HG02623 (cell line): ENCODE results near the gene FXR2.
"Not testable (repeated sequence)": the region's sequence is repeated elsewhere in the genome, so short reads cannot be mapped to it uniquely, and the experiment has no call there.

Experiments used
- ATAC-seq: cut with Tn5 transposase; IDR thresholded peaks from one replicate; pipeline ENCODE4 v1.9.1; 2021; ENCODE audit warnings: moderate library complexity; ENCODE audit not compliant: unreplicated experiment

FXR2 gene

GRCh38 chr17:7629939-7630571 is 15.4 kb upstream of the FXR2 start, which contains the start of gene SHBG:
Gene SHBG (plus strand): TSS chr17:7630135. CDS start chr17:7630173, 38 bp downstream.
- no peak for ATAC-seq

DNA sequence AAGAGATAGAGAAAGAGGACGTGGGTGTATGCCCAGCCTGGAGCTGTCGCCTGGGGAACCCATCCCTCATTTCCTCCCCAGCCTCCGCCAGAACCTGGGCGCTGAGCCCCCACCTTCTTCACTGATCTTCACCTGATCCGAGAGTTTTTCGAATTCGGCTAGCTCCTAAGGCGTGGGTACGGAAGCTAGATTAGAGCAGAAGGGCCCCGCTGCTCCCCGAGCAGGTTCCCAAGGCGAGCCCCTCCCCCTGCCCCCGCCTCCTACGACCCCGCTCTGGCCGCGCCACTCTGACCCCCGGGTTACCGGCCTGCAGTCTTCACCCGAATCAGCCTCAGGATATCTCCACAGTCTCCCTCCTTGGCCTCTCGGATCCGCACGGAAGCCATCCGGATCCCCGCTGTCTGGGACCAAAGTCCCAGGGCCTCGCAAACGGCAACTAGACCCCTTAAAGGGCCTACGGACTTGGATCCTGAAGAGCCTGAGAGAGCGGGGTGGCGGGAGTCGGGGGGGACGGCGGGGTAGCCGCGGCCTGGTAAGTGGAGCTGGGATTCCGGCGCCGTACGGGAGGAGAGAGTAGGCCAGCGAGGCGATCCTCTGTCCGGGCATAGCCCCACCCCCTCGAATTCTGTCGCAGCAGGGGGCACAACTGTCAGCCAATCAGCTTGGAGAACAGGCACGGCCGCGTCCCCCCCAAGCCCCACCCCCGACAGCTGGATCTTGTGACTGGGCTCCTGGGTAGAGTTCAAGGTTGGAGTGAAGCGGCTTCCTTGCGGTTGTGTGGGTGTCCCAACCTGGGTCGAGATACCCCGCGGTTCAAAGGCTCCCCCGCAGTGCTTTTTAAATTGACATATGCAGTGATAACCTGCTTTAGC is 12.8 kb upstream of the FXR2 start, which contains the start of gene SAT2:
TSS of gene SAT2 (minus strand) at position 572 of the 872 bp plus-strand sequence. CDS start at position 386, 186 bp downstream.
- peak; percentile 81 for ATAC-seq

GRCh38 chr17:7626956-7627249 is 12.2 kb upstream of the FXR2 start:
- ATAC-seq, result no peak

DNA sequence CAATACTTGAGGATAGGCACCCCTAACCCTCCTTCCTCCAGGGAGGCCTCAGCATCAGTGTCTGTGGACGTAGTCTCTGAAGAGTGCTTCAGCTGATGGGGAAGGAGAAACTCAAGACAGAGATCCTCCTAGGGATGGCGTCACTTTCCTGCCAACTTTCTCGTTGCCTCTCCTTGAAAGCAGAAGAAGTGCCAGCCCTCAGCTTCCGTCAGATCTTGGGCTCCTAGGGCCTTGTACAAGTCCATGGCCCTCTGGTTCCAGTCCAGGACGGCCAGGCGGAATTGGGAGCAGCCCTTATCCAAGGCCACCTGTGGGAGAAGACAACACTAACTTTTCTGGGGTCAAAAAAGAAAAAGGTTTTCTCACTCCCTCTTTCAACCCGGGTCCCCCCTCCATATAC is 11.6 kb upstream of the FXR2 start:
- no peak for ATAC-seq

- ATAC-seq, result not testable (repeated sequence)
Observed at GRCh38 chr17:7625749-7626148, 11.1 kb upstream of the FXR2 start.

DNA sequence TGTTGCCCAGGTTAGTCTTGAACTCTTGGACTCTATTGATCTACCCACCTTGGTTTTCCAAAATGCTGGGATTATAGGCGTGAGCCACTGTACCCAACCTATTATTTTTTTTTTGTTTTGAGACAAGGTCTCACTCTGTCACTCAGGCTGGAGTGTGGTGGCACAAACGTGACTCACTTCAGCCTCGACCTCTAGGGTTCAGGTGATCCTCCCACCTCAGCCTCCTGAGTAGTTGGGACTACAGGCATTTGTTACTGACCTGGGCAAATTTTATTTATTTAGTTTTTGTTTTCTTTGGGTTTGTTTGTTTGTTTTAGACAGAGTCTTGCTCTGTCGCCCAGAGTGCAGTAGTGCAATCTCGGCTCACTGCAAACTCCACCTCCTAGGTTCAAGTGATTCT is 9.0 kb upstream of the FXR2 start:
- no peak for ATAC-seq

GRCh38 chr17:7620835-7621234 is 6.1 kb upstream of the FXR2 start:
- ATAC-seq, result no peak

- no peak for ATAC-seq
Observed at GRCh38 chr17:7618608-7619007, 3.9 kb upstream of the FXR2 start.

DNA sequence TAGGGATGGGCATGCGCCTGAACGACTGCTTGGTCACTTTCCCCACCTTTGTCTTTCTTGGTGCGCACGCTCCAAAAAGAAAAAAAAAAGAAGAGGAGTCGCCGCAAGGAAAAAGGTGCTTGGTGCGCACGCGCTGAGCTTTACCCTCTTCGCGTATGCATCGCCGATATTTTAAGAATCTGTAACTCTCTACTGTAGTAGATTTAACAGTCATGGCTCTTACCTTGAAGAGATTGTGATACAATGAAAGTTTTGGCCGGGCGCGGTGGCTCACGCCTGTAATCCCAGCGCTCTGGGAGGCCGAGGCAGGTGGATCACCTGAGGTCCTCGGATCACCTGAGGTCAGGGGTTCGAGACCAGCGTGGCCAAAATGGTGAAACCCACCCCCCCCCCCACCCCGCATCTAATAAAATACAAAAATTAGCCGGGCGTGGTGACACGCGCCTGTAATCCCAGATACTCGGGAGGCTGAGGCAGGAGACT is 609 bp upstream of the FXR2 start:
- no peak for ATAC-seq

DNA sequence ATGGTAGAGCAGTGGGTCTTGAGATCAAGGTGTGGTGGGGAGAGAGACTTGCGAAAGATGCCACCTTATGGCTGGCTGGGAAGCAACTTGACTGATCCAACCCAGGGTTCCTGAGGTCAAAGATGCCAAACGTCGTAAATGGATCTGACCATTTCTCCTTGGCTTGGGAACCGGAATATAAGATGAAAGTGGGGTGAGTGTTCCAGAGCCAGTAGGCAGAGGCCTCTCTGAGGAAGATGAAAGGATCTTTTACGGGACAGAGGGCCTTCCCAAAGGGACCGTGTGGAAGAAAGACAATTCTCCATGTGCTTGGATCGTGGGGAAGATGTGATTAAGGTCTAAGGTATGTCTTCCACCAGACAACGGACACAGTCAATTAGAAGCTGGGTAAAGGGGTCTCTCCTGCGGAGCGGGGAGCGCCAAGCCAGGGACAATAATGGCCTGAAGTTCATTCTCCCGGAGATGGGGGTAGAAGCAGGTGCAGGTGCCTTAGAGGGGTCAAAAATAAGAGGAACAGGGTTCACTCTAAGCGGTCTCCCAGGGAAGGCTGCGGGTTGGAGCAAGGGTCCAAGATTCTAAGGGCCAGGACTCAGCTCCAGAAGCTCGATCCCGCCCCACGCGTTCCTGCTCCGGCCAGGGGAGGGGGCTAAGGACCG is 800 bp downstream of the FXR2 start:
- ATAC-seq, result no peak

DNA sequence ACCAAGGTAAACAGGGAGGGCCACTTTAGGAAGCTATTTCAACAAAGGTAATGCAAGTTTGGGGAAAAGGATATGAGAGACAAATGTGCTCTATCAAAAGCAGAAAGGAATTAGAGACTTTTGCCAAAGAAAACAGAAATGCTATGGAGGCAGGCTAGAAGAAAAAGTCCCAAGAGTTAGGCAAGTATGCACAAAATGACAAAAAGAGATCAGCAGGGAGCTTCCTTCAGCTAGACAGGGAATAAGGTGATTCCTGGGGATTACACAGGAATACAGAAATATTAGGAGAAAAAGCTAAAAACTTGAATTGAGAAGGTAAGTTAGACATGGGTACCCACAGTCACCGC is 2.4 kb downstream of the FXR2 start:
- ATAC-seq, result no peak

GRCh38 chr17:7611635-7612293 is 2.9 kb downstream of the FXR2 start:
- ATAC-seq, result no peak

DNA sequence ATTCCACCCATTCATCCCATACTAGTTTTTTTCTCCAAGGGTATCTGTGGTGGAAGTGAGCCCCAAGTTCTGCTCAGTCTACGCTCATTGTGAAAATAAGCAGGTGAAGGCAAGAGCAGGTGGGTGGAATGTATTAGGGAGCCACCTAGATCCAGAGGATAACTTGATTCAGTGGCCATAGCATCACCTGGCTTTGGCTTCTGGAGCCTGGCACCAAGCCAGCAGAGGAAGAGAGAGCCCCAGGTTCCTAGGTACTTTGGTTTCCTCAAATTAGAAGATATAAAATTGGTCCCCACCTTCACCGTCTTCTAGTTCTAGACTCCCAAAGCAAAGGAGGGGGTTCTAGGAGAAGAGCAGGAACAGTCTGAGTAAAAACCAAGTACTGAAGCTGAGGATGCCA is 4.1 kb downstream of the FXR2 start:
- no peak for ATAC-seq

DNA sequence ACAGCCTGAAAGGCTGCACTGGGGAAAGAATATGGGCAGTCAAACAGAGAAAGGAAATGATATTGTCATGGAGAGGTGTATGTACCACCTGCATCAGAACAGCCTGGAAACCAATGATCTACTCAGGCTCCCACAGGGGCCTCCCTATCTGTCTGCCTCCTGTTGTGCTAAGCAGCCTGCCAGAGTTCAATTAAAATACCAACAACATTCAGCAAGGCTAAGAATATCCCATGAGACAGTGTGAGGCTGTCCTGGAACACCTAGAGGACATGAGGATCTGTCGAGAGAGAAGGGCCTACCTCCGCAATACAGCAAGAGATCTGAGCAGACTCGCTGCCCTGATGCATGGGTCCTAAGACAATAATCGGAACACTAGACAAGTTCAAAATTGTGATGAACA is 8.4 kb downstream of the FXR2 start:
- ATAC-seq, result no peak

DNA sequence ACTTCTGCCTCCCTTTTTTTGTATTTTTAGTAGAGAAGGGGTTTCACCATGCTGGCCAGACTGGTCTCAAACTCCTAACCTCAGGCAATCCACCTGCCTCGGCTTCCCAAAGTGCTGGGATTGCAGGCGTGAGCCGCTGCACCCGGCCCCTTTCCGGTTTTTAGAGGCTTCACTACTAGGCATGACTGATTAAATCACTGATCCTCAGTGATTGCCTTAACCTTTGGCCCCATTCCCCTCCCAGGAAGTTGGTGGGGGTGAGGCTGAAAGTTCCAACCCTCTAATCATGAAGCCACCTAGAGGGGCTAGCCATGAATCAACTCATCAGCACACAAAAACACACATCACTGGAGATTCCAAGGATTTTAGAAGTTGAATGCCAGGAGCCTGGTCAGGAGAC is 17.1 kb downstream of the FXR2 start:
- not testable (repeated sequence) for ATAC-seq

- ATAC-seq, result no peak
Observed at GRCh38 chr17:7593296-7593695, 21.4 kb downstream of the FXR2 start.

DNA sequence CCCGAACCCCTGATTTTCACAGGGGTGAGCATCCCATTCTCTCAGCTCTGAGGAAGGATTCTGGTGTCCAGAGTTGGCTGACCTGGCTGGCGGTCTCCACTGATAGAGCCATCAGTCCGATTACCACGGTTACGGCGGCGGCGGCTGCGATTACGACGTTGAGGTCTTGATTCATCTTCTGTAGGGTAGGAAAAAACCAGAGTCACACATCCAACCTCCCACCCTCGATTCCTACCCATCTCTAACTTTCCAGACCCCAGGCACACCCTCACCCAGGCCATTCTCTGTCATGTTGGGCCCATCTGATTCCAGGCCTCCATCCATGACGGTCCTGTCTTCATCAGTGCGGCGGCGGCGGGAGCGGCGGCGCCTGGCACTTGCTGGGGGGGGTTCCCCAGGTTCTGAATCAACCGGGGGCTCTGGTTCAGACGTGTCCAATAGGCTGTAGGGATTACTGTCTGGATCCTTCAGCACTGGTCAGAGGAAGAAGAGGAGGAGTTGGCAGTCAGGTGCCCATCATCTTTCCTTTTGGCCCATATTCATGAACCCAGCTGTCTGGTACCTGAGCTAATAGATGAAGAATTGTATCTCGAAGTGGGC is 22.2 kb downstream of the FXR2 start:
- ATAC-seq, result no peak

DNA sequence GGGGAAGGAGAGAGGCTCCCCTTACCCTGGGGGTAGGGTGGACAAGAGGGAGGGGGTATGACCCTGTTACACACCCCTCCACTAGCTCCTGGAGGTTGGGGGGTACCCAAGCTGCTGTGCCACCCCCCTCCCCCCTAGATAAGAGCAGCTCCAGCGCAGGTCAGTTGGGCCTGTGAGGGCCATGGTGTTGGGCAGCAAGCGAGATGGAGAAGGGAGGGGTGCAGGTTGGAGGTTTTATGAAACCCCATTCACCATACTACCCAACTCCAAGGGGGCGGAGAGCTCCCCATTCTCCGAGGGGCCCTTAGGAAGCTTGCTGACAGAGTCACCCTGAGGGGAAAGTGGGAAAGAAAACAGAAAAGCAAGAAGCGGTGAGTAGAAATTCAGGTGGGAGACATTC is 23.1 kb downstream of the FXR2 start:
- ATAC-seq, result no peak

DNA sequence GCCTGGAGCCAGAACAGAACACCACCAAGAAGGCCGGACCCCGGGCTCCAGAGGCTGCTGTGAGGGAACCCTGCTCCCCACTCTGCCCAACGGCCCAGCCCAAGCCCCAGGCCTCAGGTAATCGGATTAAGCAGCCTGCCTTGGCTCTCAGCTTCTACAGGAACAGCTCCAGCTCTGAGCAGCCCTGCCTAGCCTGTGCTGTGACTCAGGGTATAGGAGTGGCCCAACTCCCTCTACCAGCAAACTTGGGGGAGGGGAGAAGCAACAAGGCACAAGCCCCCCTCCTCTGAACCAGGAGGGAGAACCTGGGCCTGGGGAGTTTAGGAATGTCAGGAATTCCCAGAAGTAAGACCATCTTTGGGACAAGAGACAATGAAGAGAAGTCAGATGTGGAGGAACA is 24.0 kb downstream of the FXR2 start:
- ATAC-seq, result no peak

DNA sequence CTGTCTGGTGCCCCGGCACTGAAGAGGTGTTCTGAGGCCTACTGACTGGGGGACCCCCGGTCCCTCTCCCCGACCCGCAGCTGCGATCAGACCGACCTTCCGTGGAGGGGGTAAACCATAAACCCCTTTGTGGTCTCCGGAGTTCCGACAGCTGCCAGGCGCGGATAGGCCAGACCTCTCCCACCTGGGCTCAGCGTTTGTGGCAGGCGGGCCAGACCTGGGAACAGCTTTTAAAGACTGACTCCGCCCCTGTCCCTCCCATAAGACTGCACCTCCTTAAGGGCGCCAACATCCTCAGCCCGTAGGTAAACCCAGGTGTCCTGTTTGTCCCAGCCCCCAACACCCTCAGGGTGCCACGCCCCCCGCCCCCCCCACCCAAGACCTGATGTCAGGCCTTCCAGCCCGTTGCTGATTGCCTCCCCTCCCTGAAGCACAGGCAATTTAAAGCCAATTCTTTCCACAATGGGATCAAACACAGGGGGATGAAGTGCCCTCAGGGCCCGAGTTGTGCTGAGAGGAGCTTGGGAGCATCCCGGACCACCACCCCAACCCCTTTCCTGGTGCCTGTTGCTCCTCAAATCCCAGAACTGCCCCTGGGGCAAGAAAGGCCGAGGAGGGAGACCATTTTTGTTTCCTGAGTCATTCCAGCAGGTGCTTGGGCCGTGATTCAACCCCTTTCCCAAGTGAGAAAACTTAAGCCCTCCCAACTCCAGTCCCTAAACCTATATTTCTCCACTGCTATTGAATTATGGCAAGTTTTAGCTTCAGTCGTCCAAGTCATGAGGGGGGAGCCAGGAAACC is 24.6 kb downstream of the FXR2 start, which contains the start of gene SOX15:
TSS of gene SOX15 (minus strand) at position 204 of the 801 bp plus-strand sequence. CDS start 418 bp downstream, outside the sequence.
- no peak for ATAC-seq
